ENCODE results near the gene NDUFB4.

NDUFB4 gene

GRCh38 chr3:120572027-120572426, 24.1 kb upstream of the NDUFB4 start:
- Histone ChIP-seq H2BK120ac (ENCODE audit: insufficient read depth, low read length, poor library complexity) (no peak overlapping the region), H3K4me1 (ENCODE audit: control insufficient read depth in 1 of 2, insufficient read depth in 2 of 2, low read length in 2 of 2) (no peaks in the 10 kb centered on the region), H3K79me1 (ENCODE audit: low read length) (no peaks in the 10 kb centered on the region), H4K12ac (ENCODE audit: low read depth, low read length) (no peak overlapping the region), H3K4ac (ENCODE audit: low read depth, low read length) (no peak overlapping the region), H2BK5ac (ENCODE audit: low read depth, low read length, poor library complexity) (no peak overlapping the region), H3K36me3 (ENCODE audit: control insufficient read depth in 1 of 2, insufficient read depth in 2 of 2, low read length in 2 of 2) (no peaks in the 10 kb centered on the region), H3K14ac (ENCODE audit: low read length) (no peak overlapping the region), H3K9me3 (ENCODE audit: insufficient read depth, low read depth, low read length) (peaks cover 2% of the 10 kb centered on the region), H3K23ac (ENCODE audit: low read length) (no peak overlapping the region), H3K27me3 (ENCODE audit: insufficient read depth, low read length) (no peaks in the 10 kb centered on the region), H4K91ac (ENCODE audit: low read depth, low read length) (no peak overlapping the region), H3K4me3 (ENCODE audit: low read depth, low read length) (no peak overlapping the region), H3K4me2 (ENCODE audit: low read length) (no peak overlapping the region), H2AFZ (ENCODE audit: insufficient read depth, low read length, poor library complexity) (no peak overlapping the region), H3K18ac (ENCODE audit: low read length) (no peak overlapping the region), H3K27ac (ENCODE audit: low read depth, low read length) (no peak overlapping the region), H3K9ac (ENCODE audit: low read length) (no peak overlapping the region), H2AK5ac (ENCODE audit: low read length) (no peak overlapping the region), H3K79me2 (ENCODE audit: control insufficient read depth, insufficient read depth, low read length, poor library complexity) (no peaks in the 10 kb centered on the region), H4K8ac (ENCODE audit: low read depth, low read length) (no peak overlapping the region), H2BK12ac (ENCODE audit: low read length) (no peak overlapping the region)
- WGBS (ENCODE audit: extremely low coverage, insufficient coverage, insufficient read length): no CpG with 5 or more reads among the region's 2 CpGs
- DNase-seq: no peak

- Histone ChIP-seq H3K27ac (ENCODE audit: low read depth, low read length) (no peak overlapping the region), H3K27me3 (ENCODE audit: insufficient read depth, low read length) (no peaks in the 10 kb centered on the region), H2BK12ac (ENCODE audit: low read length) (no peak overlapping the region), H4K91ac (ENCODE audit: low read depth, low read length) (no peak overlapping the region), H2AFZ (ENCODE audit: insufficient read depth, low read length, poor library complexity) (no peak overlapping the region), H3K36me3 (ENCODE audit: control insufficient read depth in 1 of 2, insufficient read depth in 2 of 2, low read length in 2 of 2) (no peaks in the 10 kb centered on the region), H3K9ac (ENCODE audit: low read length) (no peak overlapping the region), H3K18ac (ENCODE audit: low read length) (no peak overlapping the region), H4K8ac (ENCODE audit: low read depth, low read length) (no peak overlapping the region), H2AK5ac (ENCODE audit: low read length) (no peak overlapping the region), H4K12ac (ENCODE audit: low read depth, low read length) (no peak overlapping the region), H2BK5ac (ENCODE audit: low read depth, low read length, poor library complexity) (no peak overlapping the region), H3K4me1 (ENCODE audit: control insufficient read depth in 1 of 2, insufficient read depth in 2 of 2, low read length in 2 of 2) (no peaks in the 10 kb centered on the region), H3K4me3 (ENCODE audit: low read depth, low read length) (no peak overlapping the region), H3K23ac (ENCODE audit: low read length) (no peak overlapping the region), H3K4me2 (ENCODE audit: low read length) (no peak overlapping the region), H3K4ac (ENCODE audit: low read depth, low read length) (no peak overlapping the region), H3K9me3 (ENCODE audit: insufficient read depth, low read depth, low read length) (no peaks in the 10 kb centered on the region), H2BK120ac (ENCODE audit: insufficient read depth, low read length, poor library complexity) (no peak overlapping the region), H3K79me2 (ENCODE audit: control insufficient read depth, insufficient read depth, low read length, poor library complexity) (no peaks in the 10 kb centered on the region), H3K79me1 (ENCODE audit: low read length) (no peaks in the 10 kb centered on the region), H3K14ac (ENCODE audit: low read length) (no peak overlapping the region)
- WGBS (ENCODE audit: extremely low coverage, insufficient coverage, insufficient read length): no CpG with 5 or more reads among the region's 3 CpGs
- DNase-seq: no peak
Observed at GRCh38 chr3:120587332-120587975, 8.7 kb upstream of the NDUFB4 start.

- H3K23ac ChIP-seq (ENCODE audit: low read length): no peak overlapping the region
- H2BK5ac ChIP-seq (ENCODE audit: low read depth, low read length, poor library complexity): no peak overlapping the region
- H2AFZ ChIP-seq (ENCODE audit: insufficient read depth, low read length, poor library complexity): peak overlapping the region; percentile 42
- no peak for DNase-seq
- peak overlapping the region; percentile 69 for H3K9ac ChIP-seq (ENCODE audit: low read length)
- H3K79me1 ChIP-seq (ENCODE audit: low read length): peaks cover 5% of the 10 kb centered on the region
- H3K27me3 ChIP-seq (ENCODE audit: insufficient read depth, low read length): no peaks in the 10 kb centered on the region
- no peak overlapping the region for H3K14ac ChIP-seq (ENCODE audit: low read length)
- peaks cover 2 to 4% of the 10 kb centered on the region in 2 experiments for H3K36me3 ChIP-seq (ENCODE audit: control insufficient read depth in 1 of 2, insufficient read depth in 2 of 2, low read length in 2 of 2)
- H3K9me3 ChIP-seq (ENCODE audit: insufficient read depth, low read depth, low read length): no peaks in the 10 kb centered on the region
- peak overlapping the region; percentile 60 for H3K4me3 ChIP-seq (ENCODE audit: low read depth, low read length)
- H2AK5ac ChIP-seq (ENCODE audit: low read length): no peak overlapping the region
- H2BK12ac ChIP-seq (ENCODE audit: low read length): no peak overlapping the region
- H2BK120ac ChIP-seq (ENCODE audit: insufficient read depth, low read length, poor library complexity): no peak overlapping the region
- no peak overlapping the region for H3K18ac ChIP-seq (ENCODE audit: low read length)
- H3K4me1 ChIP-seq (ENCODE audit: control insufficient read depth in 1 of 2, insufficient read depth in 2 of 2, low read length in 2 of 2): no peaks in the 10 kb centered on the region
- peak overlapping the region; percentile 64 for H3K4me2 ChIP-seq (ENCODE audit: low read length)
- H4K91ac ChIP-seq (ENCODE audit: low read depth, low read length): no peak overlapping the region
- H3K79me2 ChIP-seq (ENCODE audit: control insufficient read depth, insufficient read depth, low read length, poor library complexity): peaks cover 5% of the 10 kb centered on the region
- H3K27ac ChIP-seq (ENCODE audit: low read depth, low read length): no peak overlapping the region
- WGBS (ENCODE audit: extremely low coverage, insufficient coverage, insufficient read length): no CpG with 5 or more reads among the region's 4 CpGs
- H4K8ac ChIP-seq (ENCODE audit: low read depth, low read length): peak overlapping the region; percentile 72
- no peak overlapping the region for H3K4ac ChIP-seq (ENCODE audit: low read depth, low read length)
- H4K12ac ChIP-seq (ENCODE audit: low read depth, low read length): peak overlapping the region; percentile 23
Observed at GRCh38 chr3:120595788-120596115, 384 bp upstream of the NDUFB4 start.

GRCh38 chr3:120596853-120597223, 702 bp downstream of the NDUFB4 start:
- WGBS (ENCODE audit: extremely low coverage, insufficient coverage, insufficient read length): no CpG with 5 or more reads among the region's 3 CpGs

More at GRCh38 chr3:120596853-120597223, 702 bp downstream of the NDUFB4 start:
- peak overlapping the region; percentile 76 for H3K4me2 ChIP-seq (ENCODE audit: low read length)
- H3K9me3 ChIP-seq (ENCODE audit: insufficient read depth, low read depth, low read length): no peaks in the 10 kb centered on the region
- peaks cover 6 to 9% of the 10 kb centered on the region in 2 experiments for H3K36me3 ChIP-seq (ENCODE audit: control insufficient read depth in 1 of 2, insufficient read depth in 2 of 2, low read length in 2 of 2)
- H2BK12ac ChIP-seq (ENCODE audit: low read length): no peak overlapping the region
- no peak overlapping the region for H3K27ac ChIP-seq (ENCODE audit: low read depth, low read length)
- H2BK120ac ChIP-seq (ENCODE audit: insufficient read depth, low read length, poor library complexity): no peak overlapping the region
- H4K8ac ChIP-seq (ENCODE audit: low read depth, low read length): peak overlapping the region; percentile 99
- H4K91ac ChIP-seq (ENCODE audit: low read depth, low read length): peak overlapping the region; percentile 95
- H3K9ac ChIP-seq (ENCODE audit: low read length): no peak overlapping the region
- no peak overlapping the region for H2BK5ac ChIP-seq (ENCODE audit: low read depth, low read length, poor library complexity)
- H3K18ac ChIP-seq (ENCODE audit: low read length): no peak overlapping the region
- no peak for DNase-seq
- no peaks in the 10 kb centered on the region for H3K4me1 ChIP-seq (ENCODE audit: control insufficient read depth in 1 of 2, insufficient read depth in 2 of 2, low read length in 2 of 2)
- H3K79me1 ChIP-seq (ENCODE audit: low read length): peaks cover 5% of the 10 kb centered on the region
- no peak overlapping the region for H2AK5ac ChIP-seq (ENCODE audit: low read length)
- H3K79me2 ChIP-seq (ENCODE audit: control insufficient read depth, insufficient read depth, low read length, poor library complexity): peaks cover 5% of the 10 kb centered on the region
- H3K23ac ChIP-seq (ENCODE audit: low read length): no peak overlapping the region
- H4K12ac ChIP-seq (ENCODE audit: low read depth, low read length): peak overlapping the region; percentile 96
- no peak overlapping the region for H2AFZ ChIP-seq (ENCODE audit: insufficient read depth, low read length, poor library complexity)
- H3K14ac ChIP-seq (ENCODE audit: low read length): no peak overlapping the region
- peak overlapping the region; percentile 88 for H3K4ac ChIP-seq (ENCODE audit: low read depth, low read length)
- no peaks in the 10 kb centered on the region for H3K27me3 ChIP-seq (ENCODE audit: insufficient read depth, low read length)
- H3K4me3 ChIP-seq (ENCODE audit: low read depth, low read length): peak overlapping the region; percentile 80

Data from trophoblast cell (in vitro differentiated cells and primary cell).